ENCODE results near the gene NPIPA7.
"Not testable (repeated sequence)": the region's sequence is repeated elsewhere in the genome, so short reads cannot be mapped to it uniquely, and the experiment has no call there.

Gene NPIPA7

DNA sequence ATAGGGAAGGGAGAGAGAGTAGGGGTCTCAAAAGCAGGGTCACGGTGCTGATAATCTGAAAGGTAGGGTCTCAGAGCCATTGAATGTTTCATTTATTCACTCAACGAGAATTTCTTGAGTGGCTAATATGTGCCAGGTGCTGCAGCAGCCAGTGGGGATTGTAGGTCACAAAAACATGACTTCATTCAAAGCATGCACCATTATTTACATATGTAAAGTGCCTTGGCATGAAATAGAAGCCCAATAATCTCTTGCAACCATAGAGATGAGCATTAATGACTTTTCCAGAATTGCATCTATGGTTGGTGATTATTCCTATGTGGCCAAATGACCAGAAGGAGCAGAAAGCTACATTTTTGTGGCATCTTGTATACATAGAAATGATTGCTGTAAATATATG lies 46.2 kb downstream of the NPIPA7 start:
- not testable (repeated sequence) for DNase-seq

- DNase-seq, result not testable (repeated sequence)
These were observed 52.2 kb downstream of the NPIPA7 start for GRCh38 chr16:16431135-16431534.

- not testable (repeated sequence) for DNase-seq
These were observed 55.8 kb downstream of the NPIPA7 start for GRCh38 chr16:16434711-16435110.

GRCh38 chr16:16441401-16441800 lies 62.5 kb downstream of the NPIPA7 start:
- not testable (repeated sequence) for DNase-seq
